Prostate gland (tissue), 2 donors: ENCODE measurements around the gene TSPAN12. TPM values are rescaled to one million over a fixed set of nuclear protein-coding genes. Genes with fewer than 3 reads are reported as not detected.

ENCODE experiments used
- DNase-seq: peaks from one replicate; pipeline ENCODE4 v3.0.0-alpha.2; 2019; ENCODE audit warnings: low spot score
- H3K27ac ChIP-seq, 2 donors: fragments of 200-600 bp; sonication (generic); 2 replicates each; pipeline ENCODE4 v1.5.1; 2017 to 2019
- H3K27me3 ChIP-seq: fragments of 200-600 bp; sonication (generic); replicated peaks from 2 replicates; pipeline ENCODE4 v1.5.1; 2019; ENCODE audit not compliant: insufficient read depth
- H3K36me3 ChIP-seq, 2 donors: fragments of 200-600 bp; sonication (generic); 1 replicate in 1 of 2; 2 replicates in 1 of 2; pipeline versions ENCODE4 v1.5.1 to v1.8.1; 2017 to 2019
- H3K4me1 ChIP-seq: fragments of 200-600 bp; sonication (generic); replicated peaks from 2 replicates; pipeline ENCODE4 v1.5.1; 2019
- H3K4me3 ChIP-seq, 2 donors: fragments of 200-600 bp; sonication (generic); 2 replicates each; pipeline ENCODE4 v1.5.1; 2017 to 2019
- H3K9me3 ChIP-seq: fragments of 200-600 bp; sonication (generic); 2 replicates; pipeline ENCODE4 v1.5.1; 2017
- CTCF ChIP-seq, 4 experiments: fragments of 200-600 bp in 2 of 4; fragments of 450-650 bp in 2 of 4; sonication (generic) in 2 of 4; IDR thresholded peaks; 1 replicate in 3 of 4; 2 replicates in 1 of 4; pipeline ENCODE4 v1.5.1; 2016 to 2019; ENCODE audit warnings: antibody characterized with exemption in 4 of 4, mild to moderate bottlenecking in 2 of 4, moderate library complexity in 2 of 4
- POLR2A ChIP-seq: fragments of 450-650 bp; IDR thresholded peaks from one replicate; pipeline ENCODE4 v1.6.1; 2016; ENCODE audit warnings: antibody characterized with exemption, mild to moderate bottlenecking
- POLR2AphosphoS5 ChIP-seq: sonication (generic); formaldehyde crosslinking; IDR thresholded peaks from one replicate; pipeline ENCODE4 v1.6.1; 2017; ENCODE audit warnings: antibody characterized with exemption
- WGBS: methylation state at CpG from one replicate; pipeline ENCODE4 v1.1.5; 2018; 5-methylcytosine and 5-hydroxymethylcytosine counted together
- intact Hi-C: fragments of 100-400 bp; cut with DNase I; formaldehyde crosslinking; loops from one replicate; pipeline ENCODE4 v1.14.2; 2022
- total RNA-seq, 2 donors: library from RNA; depleted of rRNA; stranded (reverse); fragments of >200 nt; gene quantifications; one replicate each; pipeline ENCODE4 v1.1.0, GENCODE V29; 2016

TSPAN12 gene
- total RNA-seq, 2 donors from 2014 or later = 14.5 to 16.2 TPM

DNA sequence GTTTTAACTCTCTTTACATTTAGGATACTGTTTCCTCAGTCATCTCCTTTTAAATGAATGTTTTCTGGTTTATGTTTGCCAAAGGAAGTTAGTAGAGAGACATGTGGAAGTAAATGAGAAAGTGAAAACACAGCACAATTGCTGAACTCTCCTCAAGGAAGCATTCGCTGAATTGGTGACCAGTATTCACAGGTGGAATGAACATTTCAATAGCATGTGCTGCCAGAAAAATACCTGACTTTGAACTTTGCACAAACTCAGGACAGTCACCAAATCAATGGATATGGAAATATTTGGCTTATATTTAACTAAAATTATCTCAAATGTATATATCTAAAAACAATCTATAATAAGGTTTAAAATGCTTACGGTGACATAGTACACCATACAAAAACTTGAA is 28.5 kb downstream of the TSPAN12 start:
- H3K9me3 ChIP-seq = no peaks in the 10 kb centered on the region
- H3K27ac ChIP-seq = no peak overlapping the region
- DNase-seq = no peak
- no peak overlapping the region for H3K4me3 ChIP-seq
- no peaks in the 10 kb centered on the region for H3K36me3 ChIP-seq
- TF ChIP-seq POLR2A = no peak
- no peak for TF ChIP-seq CTCF (IDR thresholded peaks at IDR 0.05)
- TF ChIP-seq POLR2AphosphoS5 = no peak
- H3K4me1 ChIP-seq = no peaks in the 10 kb centered on the region
- H3K27me3 ChIP-seq = no peaks in the 10 kb centered on the region
- intact Hi-C loops = no loop called here
- WGBS = 92% methylated on average over 2 of the region's 2 CpGs

- TF ChIP-seq POLR2AphosphoS5 (no peak), CTCF (IDR thresholded peaks at IDR 0.05) (no peak), POLR2A (no peak)
- Histone ChIP-seq H3K27ac (no peak overlapping the region), H3K9me3 (no peaks in the 10 kb centered on the region), H3K4me1 (no peaks in the 10 kb centered on the region), H3K27me3 (no peaks in the 10 kb centered on the region), H3K4me3 (no peak overlapping the region), H3K36me3 (no peaks in the 10 kb centered on the region)
- WGBS = 75% methylated on average over 2 of the region's 2 CpGs
- no peak for DNase-seq
- intact Hi-C loops = no loop called here
Observed at GRCh38 chr7:120828528-120828927, 29.4 kb downstream of the TSPAN12 start.

GRCh38 chr7:120827371-120828118 is 30.4 kb downstream of the TSPAN12 start:
- Histone ChIP-seq H3K9me3 (no peaks in the 10 kb centered on the region), H3K27ac (no peak overlapping the region), H3K4me1 (no peaks in the 10 kb centered on the region), H3K4me3 (no peak overlapping the region), H3K36me3 (no peaks in the 10 kb centered on the region), H3K27me3 (no peaks in the 10 kb centered on the region)
- TF ChIP-seq CTCF (IDR thresholded peaks at IDR 0.05) (no peak), POLR2A (no peak), POLR2AphosphoS5 (no peak)
- intact Hi-C loops = no loop called here
- DNase-seq = no peak
- WGBS = 74% methylated on average over 8 of the region's 8 CpGs

DNA sequence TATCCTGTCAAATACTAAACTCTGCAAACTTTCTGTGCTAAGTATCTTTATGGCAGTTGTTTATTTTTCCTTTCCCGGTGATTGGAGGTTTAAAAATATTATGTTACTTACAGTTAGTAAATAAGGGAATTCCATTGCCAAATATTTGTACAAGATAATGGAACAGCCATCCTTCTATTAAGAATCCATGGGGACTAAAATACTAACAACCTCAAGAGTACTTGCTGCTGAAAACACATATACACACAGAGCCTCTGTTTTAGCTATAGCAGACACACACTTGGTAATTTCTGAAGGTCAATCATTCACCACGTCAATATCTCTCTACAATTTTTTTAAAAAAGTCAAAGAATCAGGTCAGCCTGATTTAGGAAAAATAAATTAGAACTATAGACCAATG is 32.4 kb downstream of the TSPAN12 start:
- TF ChIP-seq CTCF (IDR thresholded peaks at IDR 0.05) (no peak), POLR2A (no peak), POLR2AphosphoS5 (no peak)
- no peaks in the 10 kb centered on the region for H3K36me3 ChIP-seq
- 40% methylated on average over 2 of the region's 2 CpGs for WGBS
- intact Hi-C loops = no loop called here
- no peak for DNase-seq
- H3K27ac ChIP-seq = no peak overlapping the region
- no peaks in the 10 kb centered on the region for H3K9me3 ChIP-seq
- no peaks in the 10 kb centered on the region for H3K27me3 ChIP-seq
- H3K4me1 ChIP-seq = no peaks in the 10 kb centered on the region
- H3K4me3 ChIP-seq = no peak overlapping the region

GRCh38 chr7:120825152-120825551 is 32.8 kb downstream of the TSPAN12 start:
- H3K9me3 ChIP-seq = no peaks in the 10 kb centered on the region
- 20% methylated on average over 1 of the region's 1 CpG for WGBS
- no peak for DNase-seq
- TF ChIP-seq POLR2A (no peak), POLR2AphosphoS5 (no peak), CTCF (IDR thresholded peaks at IDR 0.05) (no peak)
- intact Hi-C loops = no loop called here
- H3K4me1 ChIP-seq = no peaks in the 10 kb centered on the region
- H3K36me3 ChIP-seq = no peaks in the 10 kb centered on the region
- H3K27ac ChIP-seq = no peak overlapping the region
- no peak overlapping the region for H3K4me3 ChIP-seq
- H3K27me3 ChIP-seq = no peaks in the 10 kb centered on the region
